ENCODE data around the gene MYOM1. TPM values are rescaled to one million over a fixed set of nuclear protein-coding genes. Genes with fewer than 3 reads are reported as not detected.

Gene MYOM1
- total and polyA plus RNA-seq, 2 donors (not counting 3 experiments of a cell fraction or from before 2014, with no cell fraction given) = 0.08 TPM; not detected in 1

DNA sequence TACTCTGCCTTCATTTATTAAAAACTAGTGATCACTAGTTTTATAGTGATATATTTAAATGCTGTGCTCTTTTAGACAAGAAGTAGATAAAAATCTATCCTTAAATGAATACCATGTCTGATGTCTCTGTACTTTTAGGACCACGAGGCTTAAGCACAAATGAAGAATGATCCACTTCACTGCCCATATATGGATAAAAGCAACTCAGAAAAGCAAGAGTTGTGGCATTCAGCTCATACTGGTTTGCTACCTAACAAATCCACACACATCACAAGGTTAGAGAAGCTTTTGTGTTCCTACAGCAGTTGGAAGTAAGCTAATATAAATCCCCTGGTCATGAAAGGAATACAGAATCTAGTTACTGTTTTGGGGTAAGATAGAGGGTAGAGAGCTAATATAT, 134.2 kb downstream of the MYOM1 start:
- Histone ChIP-seq H3K9me1 (replicated peaks; ENCODE audit: control insufficient read depth, extremely low read depth, insufficient read depth, low read length) (no peaks in the 10 kb centered on the region), H3K9me3 (replicated peaks; ENCODE audit: control insufficient read depth, insufficient read depth, low read length) (no peaks in the 10 kb centered on the region), H3K36me3 (ENCODE audit: control insufficient read depth in 2 of 2, extremely low read depth in 1 of 2, insufficient read depth in 2 of 2, low read length in 2 of 2) (no peaks in the 10 kb centered on the region), H2AFZ (ENCODE audit: low read depth, low read length) (no peak overlapping the region), H3K27ac (ENCODE audit: insufficient read depth, low read depth, low read length) (no peak overlapping the region), H3K4me1 (ENCODE audit: control insufficient read depth, extremely low read depth, insufficient read depth, low read length) (peaks cover 37% of the 10 kb centered on the region), H3K79me2 (ENCODE audit: control insufficient read depth, insufficient read depth, low read length) (no peaks in the 10 kb centered on the region), H3K27me3 (ENCODE audit: control insufficient read depth in 2 of 2, insufficient read depth in 2 of 2, low read length in 2 of 2) (no peaks in the 10 kb centered on the region), H3K9ac (replicated peaks; ENCODE audit: extremely low read depth, insufficient read depth, low read length) (no peak overlapping the region), H3K4me2 (ENCODE audit: insufficient read depth, low read length) (no peak overlapping the region), H3K4me3 (replicated peaks in 1 of 3; ENCODE audit: insufficient read depth in 1 of 3, low read depth in 1 of 3, low read length in 3 of 3) (no peak overlapping the region), H4K20me1 (replicated peaks; ENCODE audit: control insufficient read depth, extremely low read depth, insufficient read depth, low read length) (no peaks in the 10 kb centered on the region)
- ChIA-PET CTCF (interaction anchor here (1.3 to 5.2 kb wide), 4 partner anchors 18 to 66 kb away, joined by 3 to 39 read pairs (median 4); no protein-coding TSS in a partner anchor), POLR2A (no interaction called here)
- no peak for DNase-seq (ENCODE audit: low read depth, low spot score)
- no peak for TF ChIP-seq POLR2A (IDR thresholded peaks at IDR 0.05; ENCODE audit: low read depth, low read length)
- TF ChIP-seq MYC (IDR thresholded peaks at IDR 0.05; ENCODE audit: low read depth, low read length) = no peak
- no peak for FAIRE-seq
- intact Hi-C loops (cut with micrococcal nuclease) (no loop called here), dilution Hi-C loops (cut with MboI; ENCODE audit: extremely low pct_ligation_motif_present, low sequenced_read_pairs) (no loop called here)
- no TSS peak for BruUV-seq (replicated peaks)

- no TSS peak for BruUV-seq (replicated peaks)
- FAIRE-seq (peak; percentile 63), DNase-seq (ENCODE audit: low read depth, low spot score) (peak; percentile 70)
- H3K9me3 ChIP-seq (replicated peaks; ENCODE audit: control insufficient read depth, insufficient read depth, low read length) = no peaks in the 10 kb centered on the region
- POLR2A ChIA-PET = no interaction called here
- TF ChIP-seq, protein P1, sequence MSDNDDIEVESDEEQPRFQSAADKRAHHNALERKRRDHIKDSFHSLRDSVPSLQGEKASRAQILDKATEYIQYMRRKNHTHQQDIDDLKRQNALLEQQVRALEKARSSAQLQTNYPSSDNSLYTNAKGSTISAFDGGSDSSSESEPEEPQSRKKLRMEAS (IDR thresholded peaks at IDR 0.05; ENCODE audit: insufficient read depth, insufficient read length) = no peak
- TF ChIP-seq POLR2A (IDR thresholded peaks at IDR 0.05; ENCODE audit: low read depth, low read length) = no peak
- TF ChIP-seq MYC (IDR thresholded peaks at IDR 0.05; ENCODE audit: low read depth, low read length) = no peak
- TF ChIP-seq GATA2 (IDR thresholded peaks at IDR 0.05; ENCODE audit: insufficient read depth, insufficient read length, low read depth, low read length) = no peak
- H3K27ac ChIP-seq (ENCODE audit: insufficient read depth, low read depth, low read length) = peak overlapping the region; percentile 59
- intact Hi-C loops (cut with micrococcal nuclease) = no loop called here
- no peaks in the 10 kb centered on the region for H3K9me1 ChIP-seq (replicated peaks; ENCODE audit: control insufficient read depth, extremely low read depth, insufficient read depth, low read length)
- CTCF ChIA-PET = interaction anchor here (0.7 to 5.2 kb wide), 10 partner anchors 12 to 318 kb away, joined by 3 to 39 read pairs (median 4); no protein-coding TSS in a partner anchor
- H3K4me1 ChIP-seq (ENCODE audit: control insufficient read depth, extremely low read depth, insufficient read depth, low read length) = peaks cover 37% of the 10 kb centered on the region
- H4K20me1 ChIP-seq (replicated peaks; ENCODE audit: control insufficient read depth, extremely low read depth, insufficient read depth, low read length) = no peaks in the 10 kb centered on the region
- H3K4me3 ChIP-seq (replicated peaks in 1 of 3; ENCODE audit: insufficient read depth in 1 of 3, low read depth in 1 of 3, low read length in 3 of 3) = no peak overlapping the region
- peak overlapping the region; percentile 33 for H3K9ac ChIP-seq (replicated peaks; ENCODE audit: extremely low read depth, insufficient read depth, low read length)
- no peaks in the 10 kb centered on the region for H3K27me3 ChIP-seq (ENCODE audit: control insufficient read depth in 2 of 2, insufficient read depth in 2 of 2, low read length in 2 of 2)
- peak overlapping the region; percentile 77 for H2AFZ ChIP-seq (ENCODE audit: low read depth, low read length)
- no peaks in the 10 kb centered on the region for H3K36me3 ChIP-seq (ENCODE audit: control insufficient read depth in 2 of 2, extremely low read depth in 1 of 2, insufficient read depth in 2 of 2, low read length in 2 of 2)
- dilution Hi-C loops (cut with MboI; ENCODE audit: extremely low pct_ligation_motif_present, low sequenced_read_pairs) = no loop called here
- peak overlapping the region; percentile 72 for H3K4me2 ChIP-seq (ENCODE audit: insufficient read depth, low read length)
- H3K79me2 ChIP-seq (ENCODE audit: control insufficient read depth, insufficient read depth, low read length) = no peaks in the 10 kb centered on the region
Measured at GRCh38 chr18:3084206-3084605, 135.6 kb downstream of the MYOM1 start.
